Endothelial cell of umbilical vein (primary cell): ENCODE results near the gene PANX3. TPM values are rescaled to one million over a fixed set of nuclear protein-coding genes. Genes with fewer than 3 reads are reported as not detected.
A peak's percentile ranks its signal among the peaks of the same experiment; 100 is the strongest.

Source experiments
- BruUV-seq: library from RNA; stranded (reverse); fragments of 400-500 nt; replicated peaks from 2 replicates; lab custom pipeline; 2021; lab: Mats Ljungman, UMichigan
- CTCF ChIA-PET: fragments of 300-600, 350-600 bp; sonication (Branson Sonifier 250); formaldehyde crosslinking; loops from one replicate; lab custom pipeline; 2021; ENCODE audit warnings: antibody characterized with exemption, inconsistent platforms; lab: Charles Lee
- POLR2A ChIA-PET: fragments of 300-600, 350-600 bp; sonication (Branson Sonifier 250); formaldehyde crosslinking; loops from one replicate; lab custom pipeline; 2021; ENCODE audit warnings: antibody characterized with exemption, inconsistent platforms; lab: Charles Lee
- DNase-seq: peaks from one replicate; pipeline ENCODE4 v3.0.0-alpha.2; 2011; ENCODE audit warnings: low read depth, low spot score
- FAIRE-seq: peaks from 2 replicates; lab custom pipeline; 2011; peaks lifted over from hg19 to GRCh38; lab: Jason Lieb, UNC
- H2AFZ ChIP-seq: 2 replicates; pipeline ENCODE4 v1.6.0; 2012; ENCODE audit warnings: low read depth, low read length, control low read depth, inconsistent platforms
- H3K27ac ChIP-seq: 2 replicates; pipeline ENCODE4 v1.5.1; 2011; ENCODE audit warnings: low read depth, mild to moderate bottlenecking, control low read depth, low read length, moderate library complexity; ENCODE audit not compliant: insufficient read depth
- H3K27me3 ChIP-seq, 2 experiments: 2 replicates each; pipeline versions ENCODE4 v1.6.0 to v1.6.1; 2011; ENCODE audit warnings: low read length in 2 of 2, mixed read lengths in 1 of 2; ENCODE audit not compliant: control insufficient read depth in 2 of 2, insufficient read depth in 2 of 2
- H3K36me3 ChIP-seq, 2 experiments: 2 replicates in 1 of 2; 3 replicates in 1 of 2; pipeline ENCODE4 v1.5.1; 2011; ENCODE audit warnings: low read length in 2 of 2, mild to moderate bottlenecking in 1 of 2, moderate library complexity in 1 of 2; ENCODE audit not compliant: control insufficient read depth in 2 of 2, insufficient read depth in 2 of 2; ENCODE audit errors: extremely low read depth in 1 of 2
- H3K4me1 ChIP-seq: 3 replicates; pipeline ENCODE4 v1.5.1; 2011; ENCODE audit warnings: mild to moderate bottlenecking, low read length; ENCODE audit not compliant: control insufficient read depth, insufficient read depth; ENCODE audit errors: extremely low read depth
- H3K4me2 ChIP-seq: 2 replicates; pipeline ENCODE4 v1.6.1; 2011; ENCODE audit warnings: low read length, control low read depth, mixed read lengths; ENCODE audit not compliant: insufficient read depth
- H3K4me3 ChIP-seq, 3 experiments: fragments of 200-600 bp in 1 of 3; sonication (generic), shearing (Covaris generic) in 1 of 3; replicated peaks in 1 of 3; 2 replicates each; pipeline ENCODE4 v1.5.1; 2011 to 2016; ENCODE audit warnings: control low read depth in 3 of 3, low read length in 3 of 3, mild to moderate bottlenecking in 2 of 3, inconsistent platforms in 1 of 3, low read depth in 1 of 3, moderate library complexity in 1 of 3; ENCODE audit not compliant: insufficient read depth in 1 of 3
- H3K79me2 ChIP-seq: 2 replicates; pipeline ENCODE4 v1.6.0; 2012; ENCODE audit warnings: low read length, inconsistent platforms; ENCODE audit not compliant: control insufficient read depth, insufficient read depth
- H3K9ac ChIP-seq: replicated peaks from 2 replicates; pipeline ENCODE3; 2011; ENCODE audit warnings: low read length, control low read depth; ENCODE audit not compliant: insufficient read depth; ENCODE audit errors: extremely low read depth
- H3K9me1 ChIP-seq: replicated peaks from 3 replicates; pipeline ENCODE4 v1.6.0; 2011; ENCODE audit warnings: mild to moderate bottlenecking, low read length; ENCODE audit not compliant: control insufficient read depth, insufficient read depth; ENCODE audit errors: extremely low read depth
- H3K9me3 ChIP-seq: replicated peaks from 2 replicates; pipeline ENCODE4 v1.5.1; 2012; ENCODE audit warnings: low read length, inconsistent platforms; ENCODE audit not compliant: control insufficient read depth, insufficient read depth
- H4K20me1 ChIP-seq: replicated peaks from 2 replicates; pipeline ENCODE3; 2011; ENCODE audit warnings: mild to moderate bottlenecking, low read length; ENCODE audit not compliant: control insufficient read depth, insufficient read depth; ENCODE audit errors: extremely low read depth
- EZH2 ChIP-seq: IDR thresholded peaks from 2 replicates; pipeline ENCODE4 v1.6.1; 2012; ENCODE audit warnings: borderline replicate concordance, low read depth, mild to moderate bottlenecking, moderate library complexity, low read length, inconsistent platforms; ENCODE audit not compliant: severe bottlenecking
- FOS ChIP-seq: IDR thresholded peaks from 2 replicates; pipeline ENCODE4 v1.6.1; 2011; ENCODE audit warnings: mild to moderate bottlenecking, low read length, moderate library complexity, borderline replicate concordance; ENCODE audit not compliant: insufficient read depth
- GATA2 ChIP-seq: IDR thresholded peaks from 2 replicates; pipeline ENCODE4 v1.7.0; 2011; ENCODE audit warnings: low read depth, mild to moderate bottlenecking, moderate library complexity, mixed read lengths, low read length; ENCODE audit not compliant: insufficient read length, insufficient read depth
- MYC ChIP-seq: IDR thresholded peaks from one replicate; pipeline ENCODE4 v1.6.1; 2011; ENCODE audit warnings: mild to moderate bottlenecking, low read depth, low read length
- POLR2A ChIP-seq: IDR thresholded peaks from 2 replicates; pipeline ENCODE4 v1.6.1; 2012; ENCODE audit warnings: low read depth, mild to moderate bottlenecking, control low read depth, low read length
- POLR2AphosphoS5 ChIP-seq: IDR thresholded peaks from 2 replicates; pipeline ENCODE4 v1.6.1; 2012; ENCODE audit warnings: low read depth, mild to moderate bottlenecking, control low read depth, low read length, moderate library complexity; ENCODE audit not compliant: insufficient read depth
- dilution Hi-C: fragments of 300-500 bp; cut with MboI; formaldehyde crosslinking; loops from one replicate; pipeline ENCODE4 v1.15.0; 2019; ENCODE audit warnings: low sequenced_read_pairs; ENCODE audit not compliant: extremely low pct_ligation_motif_present
- intact Hi-C: fragments of 100-400 bp; cut with micrococcal nuclease; formaldehyde crosslinking; loops from one replicate; pipeline ENCODE4 v1.10.0; 2022
- polyA plus RNA-seq, 4 experiments: library from polyadenylated mRNA; depleted of rRNA in 3 of 4; stranded (reverse) in 3 of 4; unstranded in 1 of 4; fragments of >200 nt; gene quantifications; 2 replicates each; pipeline versions ENCODE4 v1.2.1 to v1.2.3, GENCODE V29; 2011 to 2012; ENCODE audit warnings: missing spikeins in 1 of 4
- total RNA-seq: library from RNA; stranded (reverse); gene quantifications from 2 replicates; pipeline ENCODE4 v1.2.3, GENCODE V29; 2021
- TF ChIP-seq, protein P1 (sequence below): IDR thresholded peaks from 2 replicates; pipeline ENCODE4 v1.6.1; 2011; ENCODE audit not compliant: insufficient read depth, insufficient read length

PANX3 gene
- total and polyA plus RNA-seq, 2 donors (not counting 3 experiments of a cell fraction or from before 2014, with no cell fraction given) = not detected

DNA sequence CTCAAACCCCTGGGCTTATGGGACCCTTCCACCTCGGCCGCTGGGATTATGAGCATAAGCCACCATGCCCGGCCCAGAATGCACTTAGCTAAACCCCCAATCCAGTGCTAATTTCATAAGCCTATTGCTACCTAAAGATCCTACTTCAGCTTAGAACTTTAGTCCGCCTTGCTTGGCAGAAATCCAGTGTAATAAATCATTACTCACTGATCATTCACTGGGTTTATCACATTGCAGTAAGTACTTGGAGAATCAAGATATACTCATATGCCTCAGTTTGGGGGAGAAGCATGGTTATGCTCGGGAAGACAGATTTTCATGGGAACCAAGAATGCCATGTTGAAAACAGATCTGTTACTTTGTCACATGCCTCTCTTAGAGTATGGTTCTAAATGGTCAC, 7.6 kb downstream of the PANX3 start:
- dilution Hi-C loops = no loop called here
- H3K4me1 ChIP-seq = peaks cover 11% of the 10 kb centered on the region
- POLR2A ChIA-PET = no interaction called here

DNA sequence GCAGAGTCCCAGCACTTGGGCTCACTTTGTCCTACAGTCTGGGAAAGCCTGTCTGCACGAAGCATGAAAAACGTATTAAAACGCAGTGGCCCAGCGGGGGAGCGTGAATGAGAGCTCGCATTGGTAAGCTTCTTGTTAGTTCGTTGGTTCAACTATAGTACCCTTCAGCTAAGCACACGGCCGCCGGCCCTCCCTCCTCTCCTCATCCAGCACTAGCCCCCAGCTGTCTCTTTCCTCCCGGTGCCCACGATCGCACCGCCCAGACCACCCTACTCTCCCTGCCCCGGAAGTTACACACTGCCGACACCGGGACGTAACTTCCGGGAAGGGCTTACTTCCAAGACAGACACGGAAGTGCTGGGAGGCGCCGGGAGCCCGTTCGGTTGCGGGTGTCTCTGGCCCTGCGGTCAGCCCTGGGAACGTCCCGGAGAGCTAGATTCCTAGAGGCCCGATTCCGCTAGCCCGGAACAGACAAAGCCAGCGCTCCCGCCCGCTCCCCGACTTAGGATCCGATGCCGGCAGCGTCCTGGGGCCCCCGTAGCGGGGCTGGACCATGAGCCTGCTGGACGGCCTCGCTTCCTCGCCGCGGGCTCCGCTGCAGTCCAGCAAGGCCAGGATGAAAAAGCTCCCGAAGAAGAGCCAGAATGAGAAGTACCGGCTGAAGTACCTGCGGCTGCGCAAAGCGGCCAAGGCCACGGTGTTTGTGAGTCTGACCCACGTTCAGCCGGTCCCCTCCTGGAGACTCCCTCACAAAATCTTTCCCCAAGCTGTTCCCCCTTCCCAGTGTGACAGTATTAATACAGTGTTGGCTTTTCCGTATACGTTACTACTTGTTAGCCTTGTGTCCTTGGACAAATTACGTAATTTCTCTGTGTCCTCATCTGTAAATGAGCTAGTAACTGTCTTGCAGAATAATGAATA, 11.6 kb downstream of the PANX3 start, which contains the start of gene TBRG1:
Gene TBRG1, plus strand, starts transcription at position 334 of the 921 bp plus-strand sequence. Its CDS starts 220 bp downstream, at position 554.
- H3K9me3 ChIP-seq = no peaks in the 10 kb centered on the region
- H3K4me1 ChIP-seq = peaks cover 19% of the 10 kb centered on the region
- intact Hi-C loops (loop anchor here (5.0 kb wide), 1 partner anchor 490 kb away; the partner anchor contains the start of gene TMEM218), dilution Hi-C loops (no loop called here)
- peak within 1 kb of the TSS; percentile 97 for H3K9ac ChIP-seq
- peak within 1 kb of the TSS; percentile 87 for H3K27ac ChIP-seq
- ChIA-PET CTCF (interaction anchor here (0.8 to 2.0 kb wide), 8 partner anchors 10 to 551 kb away, joined by 3 to 8 read pairs (median 4); no protein-coding TSS in a partner anchor), POLR2A (interaction anchor here (0.5 to 1.0 kb wide), 5 partner anchors 32 to 1285 kb away, joined by 3 read pairs; no protein-coding TSS in a partner anchor)
- H4K20me1 ChIP-seq = no peaks in the 10 kb centered on the region
- peak within 1 kb of the TSS; percentile 67 to 94 (median 74) for H3K4me3 ChIP-seq
- TF ChIP-seq POLR2A (peak; percentile 97), GATA2 (no peak), POLR2AphosphoS5 (peak; percentile 97), EZH2 (no peak)
- H3K79me2 ChIP-seq = peaks cover 25% of the 10 kb centered on the region
- peak; percentile 92 for DNase-seq
- H3K4me2 ChIP-seq = peak within 1 kb of the TSS; percentile 97
- H2AFZ ChIP-seq = peak within 1 kb of the TSS; percentile 90
- peak; percentile 99 for FAIRE-seq
- H3K27me3 ChIP-seq = peaks cover 12 to 15% of the 10 kb centered on the region in 2 experiments
- no peaks in the 10 kb centered on the region for H3K9me1 ChIP-seq
- TSS peak; percentile 66 for BruUV-seq
- H3K36me3 ChIP-seq = peaks cover 12 to 15% of the 10 kb centered on the region in 2 experiments

More for the DNA sequence above, 7.6 kb downstream of the PANX3 start:
- no TSS peak for BruUV-seq
- Histone ChIP-seq H3K9ac (no peak overlapping the region), H3K9me3 (no peaks in the 10 kb centered on the region), H4K20me1 (no peaks in the 10 kb centered on the region), H3K27ac (no peak overlapping the region), H3K4me3 (no peak overlapping the region), H3K36me3 (no peaks in the 10 kb centered on the region), H2AFZ (no peak overlapping the region), H3K79me2 (peaks cover 10% of the 10 kb centered on the region), H3K9me1 (no peaks in the 10 kb centered on the region), H3K27me3 (peaks cover 15 to 20% of the 10 kb centered on the region in 2 experiments), H3K4me2 (no peak overlapping the region)
- CTCF ChIA-PET = no interaction called here
- intact Hi-C loops = no loop called here
- no peak for TF ChIP-seq POLR2A
- TF ChIP-seq, protein P1, sequence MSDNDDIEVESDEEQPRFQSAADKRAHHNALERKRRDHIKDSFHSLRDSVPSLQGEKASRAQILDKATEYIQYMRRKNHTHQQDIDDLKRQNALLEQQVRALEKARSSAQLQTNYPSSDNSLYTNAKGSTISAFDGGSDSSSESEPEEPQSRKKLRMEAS = no peak
- no peak for TF ChIP-seq POLR2AphosphoS5
- TF ChIP-seq MYC = no peak
- no peak for TF ChIP-seq FOS
- no peak for DNase-seq
- FAIRE-seq = no peak
